Retinal pigment epithelial cell (primary cell): ENCODE data around the gene FREY1.

Experiments used
- DNase-seq: peaks from one replicate; pipeline ENCODE4 v3.0.0-alpha.2; 2010; ENCODE audit warnings: low read depth
- H3K4me3 ChIP-seq: 2 replicates; pipeline ENCODE4 v1.5.1; 2011; ENCODE audit warnings: mild to moderate bottlenecking, low read length, control low read depth, moderate library complexity
- CTCF ChIP-seq: conservative IDR thresholded peaks from 2 replicates; pipeline ENCODE4 v1.5.1; 2011; ENCODE audit warnings: low read depth, low read length, control low read depth, inconsistent platforms

Gene FREY1

GRCh38 chr11:45857961-45858474 lies 49.1 kb downstream of the FREY1 start:
- no peak for TF ChIP-seq CTCF
- peak; percentile 83 for DNase-seq
- H3K4me3 ChIP-seq, result no peak overlapping the region
